ACC112 (cell line): ENCODE measurements around the gene SH2D7.

Experiments
- H2AFZ ChIP-seq: fragments of 200-600 bp; sonication (generic); one replicate; pipeline ENCODE4 v1.6.0; 2017; ENCODE audit warnings: antibody characterized with exemption, low read length; ENCODE audit not compliant: unreplicated experiment
- H3K27ac ChIP-seq: fragments of 200-600 bp; sonication (generic); 2 replicates; pipeline ENCODE4 v1.5.1; 2014; ENCODE audit warnings: low read depth, mild to moderate bottlenecking, antibody characterized with exemption, low read length, moderate library complexity
- H3K27me3 ChIP-seq: fragments of 200-600 bp; sonication (generic); 2 replicates; pipeline ENCODE4 v1.6.1; 2014; ENCODE audit warnings: mild to moderate bottlenecking, antibody characterized with exemption, low read length, moderate library complexity, mixed read lengths; ENCODE audit not compliant: insufficient read depth
- H3K36me3 ChIP-seq: fragments of 200-600 bp; sonication (generic); 2 replicates; pipeline ENCODE4 v1.6.1; 2016; ENCODE audit warnings: mild to moderate bottlenecking, antibody characterized with exemption, low read length, moderate library complexity, mixed read lengths; ENCODE audit not compliant: insufficient read depth
- H3K4me1 ChIP-seq: fragments of 200-600 bp; sonication (generic); one replicate; pipeline ENCODE4 v1.6.1; 2016; ENCODE audit warnings: low read length, mixed read lengths; ENCODE audit not compliant: insufficient read depth, unreplicated experiment, control insufficient read depth
- H3K4me3 ChIP-seq: fragments of 200-600 bp; sonication (generic); 2 replicates; pipeline ENCODE4 v1.5.1; 2014; ENCODE audit warnings: mild to moderate bottlenecking, low read depth, low read length
- H3K79me2 ChIP-seq: fragments of 200-600 bp; sonication (generic); one replicate; pipeline ENCODE4 v1.6.0; 2016; ENCODE audit warnings: low read length; ENCODE audit not compliant: control insufficient read depth, unreplicated experiment, insufficient read depth

Gene SH2D7

GRCh38 chr15:78104566-78105475, 12.5 kb downstream of the SH2D7 start:
- no peak overlapping the region for H3K27ac ChIP-seq
- H3K27me3 ChIP-seq = no peaks in the 10 kb centered on the region
- no peak overlapping the region for H3K4me3 ChIP-seq
- no peaks in the 10 kb centered on the region for H3K79me2 ChIP-seq
- H3K36me3 ChIP-seq = no peaks in the 10 kb centered on the region
- peaks cover 6% of the 10 kb centered on the region for H3K4me1 ChIP-seq
- no peak overlapping the region for H2AFZ ChIP-seq

- Histone ChIP-seq H3K27me3 (no peaks in the 10 kb centered on the region), H3K79me2 (no peaks in the 10 kb centered on the region), H3K4me1 (peaks cover 6% of the 10 kb centered on the region), H3K27ac (no peak overlapping the region), H2AFZ (no peak overlapping the region), H3K36me3 (no peaks in the 10 kb centered on the region), H3K4me3 (no peak overlapping the region)
Measured at GRCh38 chr15:78105476-78106241, 13.3 kb downstream of the SH2D7 start.

GRCh38 chr15:78107471-78107870, 15.1 kb downstream of the SH2D7 start:
- no peak overlapping the region for H3K27ac ChIP-seq
- H3K27me3 ChIP-seq = no peaks in the 10 kb centered on the region
- H3K79me2 ChIP-seq = no peaks in the 10 kb centered on the region
- no peak overlapping the region for H2AFZ ChIP-seq
- peaks cover 6% of the 10 kb centered on the region for H3K4me1 ChIP-seq
- H3K4me3 ChIP-seq = no peak overlapping the region
- no peaks in the 10 kb centered on the region for H3K36me3 ChIP-seq

- no peak overlapping the region for H2AFZ ChIP-seq
- H3K27me3 ChIP-seq = no peaks in the 10 kb centered on the region
- H3K36me3 ChIP-seq = no peaks in the 10 kb centered on the region
- no peak overlapping the region for H3K27ac ChIP-seq
- H3K4me1 ChIP-seq = peaks cover 6% of the 10 kb centered on the region
- no peaks in the 10 kb centered on the region for H3K79me2 ChIP-seq
- no peak overlapping the region for H3K4me3 ChIP-seq
Measured at GRCh38 chr15:78108300-78109084, 16.1 kb downstream of the SH2D7 start.

GRCh38 chr15:78109156-78109555, 16.8 kb downstream of the SH2D7 start:
- H3K36me3 ChIP-seq = no peaks in the 10 kb centered on the region
- H3K27ac ChIP-seq = no peak overlapping the region
- no peak overlapping the region for H3K4me3 ChIP-seq
- no peaks in the 10 kb centered on the region for H3K79me2 ChIP-seq
- H3K4me1 ChIP-seq = peaks cover 6% of the 10 kb centered on the region
- H3K27me3 ChIP-seq = no peaks in the 10 kb centered on the region
- H2AFZ ChIP-seq = no peak overlapping the region

- H3K4me3 ChIP-seq = no peak overlapping the region
- H3K27me3 ChIP-seq = no peaks in the 10 kb centered on the region
- H3K36me3 ChIP-seq = no peaks in the 10 kb centered on the region
- H2AFZ ChIP-seq = no peak overlapping the region
- H3K4me1 ChIP-seq = peaks cover 6% of the 10 kb centered on the region
- H3K27ac ChIP-seq = no peak overlapping the region
- no peaks in the 10 kb centered on the region for H3K79me2 ChIP-seq
Measured at GRCh38 chr15:78110096-78110495, 17.7 kb downstream of the SH2D7 start.

- Histone ChIP-seq H2AFZ (no peak overlapping the region), H3K4me3 (no peak overlapping the region), H3K27ac (no peak overlapping the region), H3K27me3 (no peaks in the 10 kb centered on the region), H3K4me1 (peaks cover 2% of the 10 kb centered on the region), H3K79me2 (no peaks in the 10 kb centered on the region), H3K36me3 (no peaks in the 10 kb centered on the region)
Measured at GRCh38 chr15:78110916-78111475, 18.6 kb downstream of the SH2D7 start.

GRCh38 chr15:78111788-78112187, 19.4 kb downstream of the SH2D7 start:
- H2AFZ ChIP-seq = no peak overlapping the region
- no peaks in the 10 kb centered on the region for H3K36me3 ChIP-seq
- no peak overlapping the region for H3K4me3 ChIP-seq
- H3K4me1 ChIP-seq = no peaks in the 10 kb centered on the region
- H3K27me3 ChIP-seq = no peaks in the 10 kb centered on the region
- no peak overlapping the region for H3K27ac ChIP-seq
- H3K79me2 ChIP-seq = no peaks in the 10 kb centered on the region

GRCh38 chr15:78112551-78112950, 20.2 kb downstream of the SH2D7 start:
- no peaks in the 10 kb centered on the region for H3K79me2 ChIP-seq
- no peaks in the 10 kb centered on the region for H3K27me3 ChIP-seq
- H3K4me3 ChIP-seq = no peak overlapping the region
- no peak overlapping the region for H2AFZ ChIP-seq
- H3K36me3 ChIP-seq = no peaks in the 10 kb centered on the region
- no peaks in the 10 kb centered on the region for H3K4me1 ChIP-seq
- no peak overlapping the region for H3K27ac ChIP-seq

- Histone ChIP-seq H3K4me1 (no peaks in the 10 kb centered on the region), H3K36me3 (no peaks in the 10 kb centered on the region), H3K27me3 (no peaks in the 10 kb centered on the region), H3K27ac (no peak overlapping the region), H2AFZ (no peak overlapping the region), H3K4me3 (no peak overlapping the region), H3K79me2 (no peaks in the 10 kb centered on the region)
Measured at GRCh38 chr15:78120523-78120922, 28.2 kb downstream of the SH2D7 start.
